B cell (primary cell): ENCODE data around the gene DISP1.

Experiments
- CTCF ChIP-seq: fragments of 200-600 bp; IDR thresholded peaks from one replicate; pipeline ENCODE4 v1.8.0; 2022; ENCODE audit warnings: antibody characterized with exemption, mild to moderate bottlenecking
- EZH2 ChIP-seq: IDR thresholded peaks from 2 replicates; pipeline ENCODE4 v1.6.1; 2012; ENCODE audit warnings: borderline replicate concordance, low read depth, mild to moderate bottlenecking, moderate library complexity, low read length; ENCODE audit not compliant: insufficient read depth, poor library complexity, severe bottlenecking

DNA sequence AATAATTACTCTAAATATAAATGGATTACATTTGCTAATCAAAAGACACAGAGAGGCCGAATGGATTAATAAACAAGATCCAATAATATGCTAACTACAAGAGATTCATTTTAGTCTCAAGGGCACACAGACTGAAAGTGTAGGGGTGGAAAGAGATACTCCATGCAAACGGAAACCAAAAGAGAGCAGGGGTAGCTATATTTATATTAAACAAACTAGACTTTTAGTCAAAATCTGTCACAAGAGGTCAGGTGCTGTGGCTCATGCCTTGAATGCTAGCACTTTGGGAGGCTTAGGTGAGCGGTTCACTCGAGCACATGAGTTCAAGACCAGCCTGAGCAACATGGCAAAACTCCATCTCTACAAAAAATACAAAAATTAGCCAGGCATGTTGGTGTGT, 33.6 kb upstream of the DISP1 start:
- TF ChIP-seq EZH2 (no peak), CTCF (no peak)
